NCI-H748 (cell line): ENCODE data around the gene SIRT5.

Experiments used
- DNase-seq: peaks from one replicate; lab custom pipeline; 2025; ENCODE audit not compliant: unreplicated experiment; lab: John Stamatoyannopoulos, UW

Gene SIRT5

GRCh38 chr6:13629459-13630116 is 55.2 kb downstream of the SIRT5 start:
- no peak for DNase-seq

- DNase-seq = no peak
Observed at GRCh38 chr6:13630499-13630898, 56.1 kb downstream of the SIRT5 start.

- no peak for DNase-seq
Observed at GRCh38 chr6:13633343-13633742, 58.9 kb downstream of the SIRT5 start.

GRCh38 chr6:13635948-13636658 is 61.7 kb downstream of the SIRT5 start:
- DNase-seq = no peak

GRCh38 chr6:13638014-13638413 is 63.6 kb downstream of the SIRT5 start:
- no peak for DNase-seq

GRCh38 chr6:13638626-13639025 is 64.2 kb downstream of the SIRT5 start:
- DNase-seq = no peak

- no peak for DNase-seq
Observed at GRCh38 chr6:13641315-13641714, 66.9 kb downstream of the SIRT5 start.

GRCh38 chr6:13643125-13643524 is 68.7 kb downstream of the SIRT5 start:
- no peak for DNase-seq

- DNase-seq = peak; percentile 15
Observed at GRCh38 chr6:13648850-13649249, 74.4 kb downstream of the SIRT5 start.

- DNase-seq = no peak
Observed at GRCh38 chr6:13649393-13649792, 75.0 kb downstream of the SIRT5 start.

GRCh38 chr6:13653296-13653695 is 78.9 kb downstream of the SIRT5 start:
- DNase-seq = no peak

GRCh38 chr6:13654496-13654895 is 80.1 kb downstream of the SIRT5 start:
- no peak for DNase-seq

GRCh38 chr6:13655700-13656099 is 81.3 kb downstream of the SIRT5 start:
- no peak for DNase-seq

GRCh38 chr6:13660273-13660672 is 85.9 kb downstream of the SIRT5 start:
- no peak for DNase-seq

GRCh38 chr6:13660893-13661292 is 86.5 kb downstream of the SIRT5 start:
- DNase-seq = no peak

GRCh38 chr6:13661647-13662046 is 87.2 kb downstream of the SIRT5 start:
- DNase-seq = no peak

- no peak for DNase-seq
Observed at GRCh38 chr6:13662651-13663334, 88.4 kb downstream of the SIRT5 start.

- no peak for DNase-seq
Observed at GRCh38 chr6:13663986-13664385, 89.6 kb downstream of the SIRT5 start.
